Hematopoietic multipotent progenitor cell treated with erythropoietin and hydrocortisone succinate and interleukin-3 and kit ligand, for 8 days (in vitro differentiated cells): ENCODE results near the gene HIP1.
"Not testable (repeated sequence)": the region's sequence is repeated elsewhere in the genome, so short reads cannot be mapped to it uniquely, and the experiment has no call there.

ENCODE experiments used
- DNase-seq: peaks from one replicate; pipeline ENCODE4 v3.0.0-alpha.2; 2015

The HIP1 gene

GRCh38 chr7:75712517-75713361 is 26.0 kb downstream of the HIP1 start:
- DNase-seq = no peak

GRCh38 chr7:75711656-75712514 is 26.9 kb downstream of the HIP1 start:
- no peak for DNase-seq

- no peak for DNase-seq
Observed at GRCh38 chr7:75711076-75711475, 27.7 kb downstream of the HIP1 start.

- no peak for DNase-seq
Observed at GRCh38 chr7:75704928-75705327, 33.8 kb downstream of the HIP1 start.

DNA sequence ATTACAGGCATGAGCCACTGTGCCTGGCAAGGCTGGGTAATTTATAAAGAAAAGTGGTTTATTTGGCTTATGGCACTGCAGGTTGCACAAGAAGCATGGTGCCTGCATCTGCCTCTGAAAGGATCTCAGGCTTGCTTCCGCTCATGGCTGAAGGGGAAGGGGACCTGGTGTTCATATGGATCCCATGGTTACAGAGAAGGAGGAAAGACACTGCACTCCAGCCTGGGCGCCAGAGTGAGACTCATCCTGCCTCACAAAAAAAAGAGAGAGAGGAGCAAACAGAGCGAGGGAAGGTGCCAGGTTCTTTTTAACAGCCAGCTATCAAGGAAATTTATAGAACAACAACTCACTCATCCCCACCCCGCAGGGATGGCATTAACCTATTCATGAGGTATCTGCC is 36.2 kb downstream of the HIP1 start:
- no peak for DNase-seq

GRCh38 chr7:75699993-75700392 is 38.7 kb downstream of the HIP1 start:
- DNase-seq = no peak

- no peak for DNase-seq
Observed at GRCh38 chr7:75698358-75698757, 40.4 kb downstream of the HIP1 start.

- no peak for DNase-seq
Observed at GRCh38 chr7:75696263-75697037, 42.3 kb downstream of the HIP1 start.

GRCh38 chr7:75694638-75695399 is 43.9 kb downstream of the HIP1 start:
- peak; percentile 49 for DNase-seq

DNA sequence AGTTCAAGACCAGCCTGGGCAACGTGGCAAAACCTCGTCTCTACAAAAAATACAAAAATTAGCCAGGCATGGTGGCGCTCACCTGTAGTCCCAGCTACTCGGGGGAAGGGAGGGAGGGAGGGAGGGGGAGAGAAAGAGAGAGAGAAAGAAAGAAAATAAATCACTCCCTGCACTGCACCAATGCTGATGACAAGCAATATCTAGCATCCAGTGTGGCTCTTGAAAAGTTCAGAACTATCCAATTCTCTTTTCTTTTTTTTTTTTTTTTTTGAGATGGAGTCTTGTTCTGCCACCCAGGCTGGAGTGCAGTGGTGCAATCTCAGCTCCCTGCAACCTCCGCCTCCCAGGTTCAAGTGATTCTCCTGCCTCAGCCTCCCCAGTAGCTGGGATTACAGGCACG is 45.1 kb downstream of the HIP1 start:
- not testable (repeated sequence) for DNase-seq

DNA sequence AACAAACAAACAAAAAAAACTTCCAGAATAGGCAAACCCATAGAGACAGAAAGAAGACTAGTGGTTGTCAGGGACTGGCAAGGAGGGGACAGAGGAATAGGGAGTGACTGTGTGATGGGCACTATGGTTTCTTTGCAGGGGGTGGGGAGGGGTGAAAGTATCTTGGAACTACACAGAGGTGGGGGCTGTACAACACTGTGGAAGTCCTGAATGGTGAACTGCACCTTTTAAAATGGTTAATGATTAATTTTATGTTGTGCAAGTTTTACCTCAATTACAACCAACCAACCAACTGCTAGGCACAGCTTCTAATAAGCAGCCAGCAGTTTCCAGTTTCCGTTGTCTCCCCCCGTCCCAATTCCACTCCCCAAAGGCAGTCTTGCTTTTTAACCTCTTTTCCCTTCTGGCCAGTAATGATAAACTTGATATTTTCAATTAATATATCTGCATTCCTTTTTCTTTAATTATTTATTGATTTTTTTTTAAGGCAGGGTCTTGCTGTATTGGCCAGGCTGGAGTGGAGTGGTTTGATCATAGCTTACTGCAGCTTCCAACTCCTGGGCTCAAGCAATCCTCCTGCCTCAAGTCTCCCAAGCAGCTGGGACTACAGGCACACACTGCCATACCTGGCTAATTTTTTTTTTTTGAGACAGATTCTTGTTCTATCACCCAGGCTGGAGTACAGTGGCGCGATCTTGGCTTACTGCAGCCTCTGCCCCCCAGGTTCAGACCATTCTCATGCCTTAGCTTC is 46.8 kb downstream of the HIP1 start:
- DNase-seq = no peak

DNA sequence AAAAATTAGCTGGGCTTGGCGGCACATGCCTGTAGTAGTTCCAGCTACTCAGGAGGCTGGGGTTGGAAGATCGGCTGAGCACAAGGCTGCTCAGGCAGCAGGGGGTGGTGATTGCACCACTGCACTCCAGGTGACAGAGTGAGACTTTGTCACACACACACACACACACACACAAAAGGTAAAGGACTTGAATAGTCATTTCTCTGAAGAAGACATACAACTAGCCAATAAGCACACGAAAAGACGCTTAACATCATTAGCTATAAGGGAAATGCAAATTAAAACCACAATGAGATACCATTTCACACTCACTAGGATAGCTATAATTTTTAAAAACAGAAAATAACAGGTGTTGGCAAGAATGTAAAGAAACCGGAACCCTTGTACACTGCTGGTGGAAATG is 48.6 kb downstream of the HIP1 start:
- DNase-seq = no peak

DNA sequence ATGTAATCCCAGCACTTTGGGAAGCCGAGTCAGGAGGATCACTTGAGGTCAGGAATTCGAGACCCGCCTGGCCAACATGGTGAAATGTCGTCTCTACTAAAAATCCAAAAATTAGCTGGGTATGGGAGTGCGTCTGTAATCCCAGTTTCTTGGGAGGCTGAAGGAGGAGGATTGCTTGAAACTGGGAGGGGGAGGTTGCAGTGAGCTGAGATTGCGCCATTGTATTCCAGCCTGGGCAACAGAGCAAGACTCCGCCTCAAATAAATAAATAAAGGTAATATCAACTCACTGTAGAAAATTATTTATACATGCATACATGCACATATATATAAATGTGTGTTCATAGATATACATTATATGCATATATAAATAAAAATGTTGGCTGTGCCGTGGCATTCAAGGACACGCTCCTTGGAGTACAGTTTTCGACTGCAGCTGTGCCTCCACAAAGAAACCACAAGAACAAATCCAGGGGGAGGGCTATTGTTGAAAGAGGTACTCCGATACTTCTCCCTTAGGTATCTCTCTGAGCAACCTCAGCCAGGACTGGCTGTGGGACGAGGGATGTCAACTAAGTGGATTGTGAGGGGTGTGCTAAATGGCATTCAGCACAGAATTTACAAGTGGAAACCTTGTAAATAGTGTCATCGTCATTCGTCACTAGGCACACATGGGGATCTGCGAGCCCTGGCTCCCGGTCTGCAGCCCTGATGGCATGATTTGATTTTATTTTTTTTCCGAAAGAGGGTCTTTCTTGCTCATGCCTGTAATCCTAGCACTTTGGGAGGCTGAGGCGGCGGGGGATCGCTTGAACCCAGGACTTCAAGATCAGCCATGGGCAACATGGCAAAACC is 49.3 kb downstream of the HIP1 start:
- DNase-seq = no peak

DNA sequence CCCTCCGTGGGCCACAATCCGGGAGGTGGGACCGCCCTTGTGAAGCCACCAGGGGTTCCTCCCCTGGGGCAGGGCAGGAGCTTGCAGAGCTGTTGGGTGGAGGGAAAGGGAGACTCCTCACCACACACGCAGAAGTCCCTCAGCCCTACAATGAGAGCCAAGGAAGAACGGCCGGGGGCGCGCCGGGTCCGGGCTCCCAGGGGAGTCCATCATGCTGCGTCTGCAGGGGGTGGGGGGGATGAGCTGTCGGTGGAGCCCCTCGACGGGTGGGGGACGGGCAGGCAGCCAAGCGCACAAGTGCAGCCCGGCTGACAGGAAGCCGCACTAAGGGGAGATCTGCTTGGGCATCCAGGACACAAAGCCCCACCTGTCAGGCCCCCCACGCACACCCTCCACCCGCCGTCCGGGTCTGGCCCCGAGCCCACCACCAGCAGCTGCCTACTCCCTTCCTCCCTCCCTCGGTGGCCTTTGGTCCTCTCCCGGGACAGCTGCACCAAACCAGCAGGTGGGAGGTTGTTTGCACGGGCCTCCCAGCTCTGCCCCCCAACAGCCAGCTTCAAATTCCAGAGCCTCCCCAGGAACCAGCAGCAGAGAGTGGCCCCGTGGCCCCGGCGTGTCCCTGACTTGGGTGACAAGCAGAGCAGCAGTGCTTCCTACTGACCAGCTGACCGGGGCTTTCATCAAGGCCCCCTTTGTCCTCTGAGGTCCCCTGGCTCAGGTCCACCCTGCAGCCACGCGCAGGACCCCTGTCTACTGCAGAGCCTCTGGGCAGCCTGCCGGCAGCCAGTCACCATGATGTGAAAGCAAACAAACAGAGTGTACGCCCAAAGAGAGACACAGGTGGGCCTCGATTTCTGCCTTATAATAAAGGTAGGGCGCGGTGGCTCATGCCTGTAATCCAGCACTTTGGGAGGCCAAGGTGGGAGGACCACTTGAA is 50.3 kb downstream of the HIP1 start:
- no peak for DNase-seq

- DNase-seq = no peak
Observed at GRCh38 chr7:75687246-75688088, 51.3 kb downstream of the HIP1 start.

- no peak for DNase-seq
Observed at GRCh38 chr7:75686551-75686950, 52.2 kb downstream of the HIP1 start.

- not testable (repeated sequence) for DNase-seq
Observed at GRCh38 chr7:75682052-75682451, 56.7 kb downstream of the HIP1 start.

DNA sequence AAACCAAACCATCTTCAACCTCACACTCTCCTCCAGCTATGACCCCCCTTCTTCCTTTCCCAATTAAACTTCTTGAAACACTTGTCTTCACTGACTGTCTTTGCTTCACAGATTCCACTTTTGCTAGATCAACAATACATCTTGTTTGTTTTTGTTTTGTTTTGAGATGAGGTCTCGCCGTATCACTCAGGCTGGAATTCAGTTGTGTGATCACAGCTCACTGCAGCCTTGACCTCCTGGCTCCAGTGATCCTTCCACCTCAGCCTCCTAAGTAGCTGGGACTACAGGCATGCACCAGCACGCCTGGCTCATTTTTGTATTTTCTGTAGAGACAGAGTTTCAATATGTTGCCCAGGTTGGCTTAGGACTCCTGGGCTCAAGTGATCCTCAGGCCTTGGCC is 59.7 kb downstream of the HIP1 start:
- DNase-seq = no peak

DNA sequence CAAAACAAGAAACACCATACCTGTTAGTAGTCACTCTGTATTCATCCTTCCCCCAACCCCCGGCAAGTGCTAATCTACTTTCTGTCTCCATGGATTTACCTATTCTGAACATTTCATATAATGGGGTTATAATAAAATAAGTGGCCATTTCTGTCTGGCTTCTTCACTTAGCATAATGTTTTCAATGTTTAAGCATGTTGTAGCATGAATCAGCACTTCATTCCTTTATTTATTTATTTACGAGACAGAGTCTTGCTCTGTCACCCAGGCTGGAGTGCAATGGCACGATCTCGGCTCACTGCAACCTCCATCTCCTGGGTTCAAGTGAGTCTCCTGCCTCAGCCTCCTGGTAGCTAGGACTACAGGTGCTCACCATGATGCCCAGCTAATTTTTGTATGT is 69.2 kb downstream of the HIP1 start:
- no peak for DNase-seq
